Lower leg skin (tissue), 4 donors: ENCODE data around the gene F10. TPM values are rescaled to one million over a fixed set of nuclear protein-coding genes. Genes with fewer than 3 reads are reported as not detected.

ENCODE experiments used
- DNase-seq, 2 donors: peaks; one replicate each; pipeline ENCODE4 v3.0.0-alpha.2; 2019; ENCODE audit warnings: low spot score in 2 of 2
- H3K4me3 ChIP-seq: fragments of 200-600 bp; sonication (generic); 2 replicates; pipeline ENCODE4 v1.5.1; 2017; ENCODE audit warnings: mild to moderate bottlenecking, low read depth; ENCODE audit not compliant: poor library complexity, severe bottlenecking
- CTCF ChIP-seq, 3 donors: fragments of 450-650 bp; IDR thresholded peaks; one replicate each; pipeline ENCODE4 v1.5.1; 2016; ENCODE audit warnings: antibody characterized with exemption in 3 of 3, mild to moderate bottlenecking in 3 of 3, moderate library complexity in 2 of 3
- POLR2A ChIP-seq, 2 donors: fragments of 450-650 bp; IDR thresholded peaks; one replicate each; pipeline ENCODE4 v1.6.1; 2016 to 2017; ENCODE audit warnings: antibody characterized with exemption in 2 of 2, mild to moderate bottlenecking in 1 of 2, moderate library complexity in 1 of 2
- WGBS, 2 donors: methylation state at CpG; one replicate each; pipeline ENCODE4 v1.1.5; 2018; 5-methylcytosine and 5-hydroxymethylcytosine counted together
- intact Hi-C: fragments of 100-400 bp; cut with DNase I; formaldehyde crosslinking; loops from one replicate; pipeline ENCODE4 v1.15.0; 2023; ENCODE audit warnings: low total_unique reads
- total RNA-seq, 4 donors: library from RNA; depleted of rRNA; stranded (reverse); fragments of >200 nt; gene quantifications; one replicate each; pipeline ENCODE4 v1.1.0, GENCODE V29; 2016

The F10 gene
- total RNA-seq, 4 donors from 2014 or later = 6.5 to 31.0 (median 9.3) TPM

GRCh38 chr13:113167575-113167974 is 45.0 kb downstream of the F10 start:
- no peak for DNase-seq
- intact Hi-C loops = no loop called here
- H3K4me3 ChIP-seq = no peak overlapping the region
- WGBS, 2 donors = 96 to 97% methylated on average over 3 of the region's 3 CpGs
- no peak for TF ChIP-seq CTCF (IDR thresholded peaks at IDR 0.05)
- TF ChIP-seq POLR2A (IDR thresholded peaks at IDR 0.05) = no peak

GRCh38 chr13:113168211-113168610 is 45.6 kb downstream of the F10 start:
- DNase-seq = no peak
- TF ChIP-seq POLR2A (IDR thresholded peaks at IDR 0.05) = no peak
- 90 to 98% methylated on average over 7 of the region's 7 CpGs for WGBS, 2 donors
- intact Hi-C loops = no loop called here
- H3K4me3 ChIP-seq = no peak overlapping the region

- TF ChIP-seq CTCF (IDR thresholded peaks at IDR 0.05) = no peak
- TF ChIP-seq POLR2A (IDR thresholded peaks at IDR 0.05) = no peak
- 91 to 92% methylated on average over 13 of the region's 13 CpGs for WGBS, 2 donors
- intact Hi-C loops = no loop called here
- H3K4me3 ChIP-seq = no peak overlapping the region
- peak in 1 of 2 donors; percentile 34 for DNase-seq
These were observed 47.0 kb downstream of the F10 start for GRCh38 chr13:113169277-113170272.

- WGBS, 2 donors = 79 to 89% methylated on average over 5 of the region's 5 CpGs
- TF ChIP-seq CTCF (IDR thresholded peaks at IDR 0.05) (no peak), POLR2A (IDR thresholded peaks at IDR 0.05) (no peak)
- DNase-seq = peak in 1 of 2 donors; percentile 9
- intact Hi-C loops = no loop called here
- H3K4me3 ChIP-seq = no peak overlapping the region
These were observed 47.9 kb downstream of the F10 start for GRCh38 chr13:113170511-113170910.

- no peak for TF ChIP-seq CTCF (IDR thresholded peaks at IDR 0.05)
- TF ChIP-seq POLR2A (IDR thresholded peaks at IDR 0.05) = no peak
- 87 to 93% methylated on average over 27 to 34 of the region's 34 CpGs for WGBS, 2 donors
- intact Hi-C loops = no loop called here
- DNase-seq = peak in 1 of 2 donors; percentile 79
- H3K4me3 ChIP-seq = no peak overlapping the region
These were observed 48.9 kb downstream of the F10 start for GRCh38 chr13:113171250-113172125.
